ENCODE measurements around the gene LGI1. TPM values are rescaled to one million over a fixed set of nuclear protein-coding genes. Genes with fewer than 3 reads are reported as not detected.

The LGI1 gene
- total and polyA plus RNA-seq, 2 experiments from 2014 or later, result 0.56 to 2.6 TPM

- no peaks in the 10 kb centered on the region for H3K4me1 ChIP-seq (ENCODE audit: insufficient read depth)
- no peak overlapping the region for H3K27ac ChIP-seq
- H3K4me2 ChIP-seq, result no peak overlapping the region
- H2AFZ ChIP-seq, result no peak overlapping the region
- no peaks in the 10 kb centered on the region for H3K9me3 ChIP-seq (ENCODE audit: low read depth)
- H3K9me2 ChIP-seq (replicated peaks; ENCODE audit: insufficient read depth), result no peaks in the 10 kb centered on the region
- no peak overlapping the region for H3K4me3 ChIP-seq
- no peaks in the 10 kb centered on the region for H3K27me3 ChIP-seq
- no peaks in the 10 kb centered on the region for H3K36me3 ChIP-seq (replicated peaks; ENCODE audit: insufficient read depth, low read depth)
- H3K79me2 ChIP-seq, result no peaks in the 10 kb centered on the region
- TF ChIP-seq CTCF (IDR thresholded peaks at IDR 0.05; ENCODE audit: poor library complexity) (no peak), EZH2phosphoT487 (IDR thresholded peaks at IDR 0.05; ENCODE audit: low read depth, severe bottlenecking, unreplicated experiment) (no peak), EZH2 (IDR thresholded peaks at IDR 0.05; ENCODE audit: borderline replicate concordance) (no peak)
- no peaks in the 10 kb centered on the region for H4K20me1 ChIP-seq (ENCODE audit: insufficient read depth, poor library complexity, severe bottlenecking)
- WGBS (ENCODE audit: low lambda C conversion rate, missing lambda C conversion rate), result 65% methylated on average over 5 of the region's 5 CpGs
- no peak for DNase-seq (ENCODE audit: low spot score)
Observed at GRCh38 chr10:93775356-93775755, 17.6 kb downstream of the LGI1 start.

GRCh38 chr10:93777092-93777491 is 19.4 kb downstream of the LGI1 start:
- no peaks in the 10 kb centered on the region for H3K79me2 ChIP-seq
- H3K36me3 ChIP-seq (replicated peaks; ENCODE audit: insufficient read depth, low read depth), result no peaks in the 10 kb centered on the region
- DNase-seq (ENCODE audit: low spot score), result no peak
- no peaks in the 10 kb centered on the region for H3K9me3 ChIP-seq (ENCODE audit: low read depth)
- no peak overlapping the region for H3K4me3 ChIP-seq
- no peaks in the 10 kb centered on the region for H4K20me1 ChIP-seq (ENCODE audit: insufficient read depth, poor library complexity, severe bottlenecking)
- no peak overlapping the region for H3K4me2 ChIP-seq
- no peaks in the 10 kb centered on the region for H3K4me1 ChIP-seq (ENCODE audit: insufficient read depth)
- no peak for TF ChIP-seq EZH2phosphoT487 (IDR thresholded peaks at IDR 0.05; ENCODE audit: low read depth, severe bottlenecking, unreplicated experiment)
- TF ChIP-seq CTCF (IDR thresholded peaks at IDR 0.05; ENCODE audit: poor library complexity), result no peak
- no peak for TF ChIP-seq EZH2 (IDR thresholded peaks at IDR 0.05; ENCODE audit: borderline replicate concordance)
- no peaks in the 10 kb centered on the region for H3K27me3 ChIP-seq
- no peaks in the 10 kb centered on the region for H3K9me2 ChIP-seq (replicated peaks; ENCODE audit: insufficient read depth)
- H3K27ac ChIP-seq, result no peak overlapping the region
- no peak overlapping the region for H2AFZ ChIP-seq
- WGBS (ENCODE audit: low lambda C conversion rate, missing lambda C conversion rate), result 54% methylated on average over 2 of the region's 2 CpGs

- TF ChIP-seq CTCF (IDR thresholded peaks at IDR 0.05; ENCODE audit: poor library complexity), result no peak
- WGBS (ENCODE audit: low lambda C conversion rate, missing lambda C conversion rate), result 85% methylated on average over 2 of the region's 2 CpGs
- no peak overlapping the region for H3K4me2 ChIP-seq
- no peaks in the 10 kb centered on the region for H3K9me2 ChIP-seq (replicated peaks; ENCODE audit: insufficient read depth)
- no peaks in the 10 kb centered on the region for H3K27me3 ChIP-seq
- no peak for DNase-seq (ENCODE audit: low spot score)
- H3K4me3 ChIP-seq, result no peak overlapping the region
- no peaks in the 10 kb centered on the region for H3K9me3 ChIP-seq (ENCODE audit: low read depth)
- no peak overlapping the region for H3K27ac ChIP-seq
- H2AFZ ChIP-seq, result no peak overlapping the region
- H4K20me1 ChIP-seq (ENCODE audit: insufficient read depth, poor library complexity, severe bottlenecking), result no peaks in the 10 kb centered on the region
- no peaks in the 10 kb centered on the region for H3K36me3 ChIP-seq (replicated peaks; ENCODE audit: insufficient read depth, low read depth)
- H3K79me2 ChIP-seq, result no peaks in the 10 kb centered on the region
- H3K4me1 ChIP-seq (ENCODE audit: insufficient read depth), result no peaks in the 10 kb centered on the region
Observed at GRCh38 chr10:93784059-93784458, 26.3 kb downstream of the LGI1 start.
